HT1080 (cell line): ENCODE data around the gene SCIN. TPM values are rescaled to one million over a fixed set of nuclear protein-coding genes. Genes with fewer than 3 reads are reported as not detected.

Experiments used
- DNase-seq: peaks from one replicate; pipeline ENCODE4 v3.0.0-alpha.2; 2015; ENCODE audit warnings: low read depth
- total RNA-seq: library from RNA; depleted of rRNA; stranded (reverse); fragments of >200 nt; shearing (Covaris generic); gene quantifications from 2 replicates; pipeline ENCODE4 v1.2.3, GENCODE V29; 2014

The SCIN gene
- total RNA-seq, 1 experiment from 2014 or later = 0.03 TPM

DNA sequence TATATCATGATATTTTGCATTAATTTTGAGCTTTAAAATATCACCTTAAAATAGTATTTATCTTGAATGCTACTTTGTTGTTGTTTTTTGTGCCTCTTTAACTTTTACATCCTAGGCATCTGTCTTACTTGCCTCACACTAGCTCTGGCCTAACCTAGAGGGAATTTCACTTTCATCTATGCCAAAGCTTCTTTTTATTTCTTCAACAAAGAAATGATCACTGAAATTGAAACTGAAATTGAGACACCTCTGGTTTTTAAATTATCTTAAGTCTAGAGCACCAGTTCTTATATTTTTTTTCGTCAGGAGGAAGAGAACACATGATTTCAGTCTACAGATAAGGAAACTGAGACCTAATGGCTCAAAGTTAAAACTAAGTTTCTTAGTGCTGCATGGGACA lies 3.5 kb upstream of the SCIN start:
- no peak for DNase-seq

DNA sequence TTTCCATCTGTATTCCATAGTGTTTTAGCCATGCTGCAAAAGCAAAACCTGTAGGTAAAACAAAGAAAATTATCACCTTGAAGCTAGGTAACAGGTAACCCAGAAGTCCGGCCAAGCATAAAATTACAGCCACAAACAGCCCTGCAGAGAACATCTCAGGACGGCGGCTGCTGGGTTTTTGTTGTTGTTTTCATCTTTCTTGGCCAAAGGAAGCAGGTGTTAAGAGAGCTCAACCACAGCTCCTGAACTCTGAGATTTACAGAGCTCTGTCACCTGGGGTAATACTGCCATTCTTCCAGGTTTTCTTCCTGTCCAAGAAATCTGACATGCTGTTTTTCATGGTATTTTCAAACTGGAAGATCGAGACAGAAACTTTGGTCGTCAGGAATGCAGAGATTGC lies 847 bp upstream of the SCIN start:
- DNase-seq = no peak

DNA sequence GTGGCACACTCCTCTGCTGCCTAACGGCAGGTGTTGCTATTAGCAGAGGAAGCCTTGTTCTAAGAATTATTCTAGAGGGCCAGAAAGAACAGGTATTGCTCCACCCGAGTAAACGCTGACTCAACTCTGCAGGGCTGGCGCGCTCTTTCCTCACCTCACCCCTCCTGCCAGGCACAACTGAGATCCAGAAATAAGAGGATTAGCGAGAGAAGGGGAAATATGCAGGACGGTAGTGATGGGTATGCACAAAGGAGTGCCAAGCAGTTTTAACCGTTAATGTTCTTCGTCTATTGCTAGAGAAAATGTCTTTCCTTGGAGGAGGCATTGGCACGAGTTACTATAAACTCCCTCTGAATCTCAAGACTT lies 369 bp upstream of the SCIN start:
- no peak for DNase-seq

DNA sequence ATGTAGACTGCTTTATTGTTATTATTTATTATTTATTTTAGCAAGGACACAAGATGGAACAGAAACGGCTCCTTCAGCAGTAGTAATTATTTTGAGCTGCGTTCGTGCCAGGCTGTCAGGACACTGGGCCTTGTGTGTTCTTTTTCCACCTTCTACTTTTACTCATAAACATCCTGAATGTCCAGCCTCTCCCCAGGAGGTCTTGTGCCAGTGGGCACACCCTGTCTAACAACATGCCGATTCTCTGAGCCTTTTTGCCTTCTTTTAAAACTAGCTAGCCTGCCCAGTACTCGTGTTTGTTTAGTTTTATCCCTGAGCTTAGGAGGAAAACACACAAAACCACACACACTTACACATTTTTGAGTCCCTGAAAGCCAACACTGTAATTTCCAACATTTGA lies 1.2 kb downstream of the SCIN start:
- no peak for DNase-seq

DNA sequence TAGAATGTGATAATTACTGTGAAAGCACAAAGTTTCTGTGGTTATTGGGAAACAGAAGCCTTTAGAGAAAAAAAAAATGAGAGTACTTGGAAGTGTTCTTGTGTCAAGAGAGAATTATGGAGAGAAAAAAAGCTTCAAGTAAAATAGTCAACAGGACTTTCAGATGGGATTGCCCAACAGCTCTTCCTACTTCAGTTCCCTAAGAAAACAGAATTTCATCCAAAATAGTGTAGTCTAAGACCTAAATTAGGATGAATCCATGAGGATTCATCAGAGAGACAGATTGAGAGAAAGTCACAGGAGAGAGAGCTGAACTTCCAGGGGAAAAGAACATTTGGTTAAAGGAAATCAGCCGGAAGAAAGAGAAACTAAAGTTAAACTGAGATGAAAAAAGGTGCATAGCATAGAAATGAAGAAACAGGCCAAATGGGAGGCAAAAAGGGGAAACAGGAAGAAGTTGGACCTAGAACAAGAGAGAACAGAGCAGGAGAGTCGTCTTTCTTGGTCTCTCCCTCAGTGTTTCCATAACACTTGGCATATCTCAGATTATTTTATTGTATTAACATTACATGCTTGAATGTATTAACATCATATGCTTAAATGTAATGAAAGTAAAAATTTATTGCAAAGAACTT lies 2.5 kb downstream of the SCIN start:
- DNase-seq = no peak

DNA sequence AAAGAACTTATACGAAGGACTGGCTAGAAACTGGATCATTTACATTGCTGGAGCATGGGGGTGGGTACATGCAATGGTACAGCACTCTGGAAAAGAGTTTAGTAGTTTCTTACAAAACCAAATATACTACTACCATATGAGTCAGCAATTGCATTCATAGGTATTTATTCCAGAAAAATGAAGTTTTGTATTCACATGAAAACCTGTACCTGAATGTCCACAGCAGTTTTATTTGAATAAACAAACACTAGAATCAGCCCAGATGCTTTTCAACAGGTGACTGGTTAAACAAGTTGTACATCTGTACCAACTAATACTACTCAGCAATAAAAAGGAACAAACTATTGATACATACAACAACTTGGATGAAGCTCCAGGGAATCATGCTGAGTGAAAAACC lies 3.4 kb downstream of the SCIN start:
- no peak for DNase-seq

DNA sequence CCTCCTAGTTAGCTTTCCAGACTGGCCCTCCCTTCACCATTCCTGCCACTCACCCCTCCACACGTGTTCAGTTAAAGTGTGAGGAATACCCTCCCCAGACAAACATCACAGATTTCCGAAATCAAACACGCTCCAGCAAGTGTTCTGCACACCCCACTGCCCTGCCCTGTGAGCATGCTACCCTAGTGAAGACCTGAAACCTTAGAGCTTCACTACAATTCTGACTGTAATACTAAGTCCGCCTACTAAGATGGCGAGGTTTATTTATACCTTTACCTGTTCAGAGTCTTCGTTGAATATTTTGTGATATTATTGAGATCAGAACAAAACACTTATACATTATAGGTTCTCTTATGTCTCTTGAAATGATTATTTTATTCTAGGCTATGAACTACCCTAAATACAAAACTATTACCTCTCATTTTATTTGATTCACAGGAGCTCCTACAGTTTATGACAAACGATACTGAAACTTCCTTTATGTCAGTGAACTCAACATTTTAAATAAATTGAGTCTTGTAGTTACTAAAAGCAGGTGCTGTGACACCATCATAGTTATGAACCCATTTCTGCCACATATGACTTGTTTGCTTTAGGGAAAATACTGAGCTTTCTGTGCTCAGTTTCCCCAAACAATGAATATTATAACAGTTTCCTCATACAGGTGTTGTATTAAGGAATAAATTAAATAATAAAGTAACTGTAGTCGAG lies 8.6 kb downstream of the SCIN start:
- no peak for DNase-seq

DNA sequence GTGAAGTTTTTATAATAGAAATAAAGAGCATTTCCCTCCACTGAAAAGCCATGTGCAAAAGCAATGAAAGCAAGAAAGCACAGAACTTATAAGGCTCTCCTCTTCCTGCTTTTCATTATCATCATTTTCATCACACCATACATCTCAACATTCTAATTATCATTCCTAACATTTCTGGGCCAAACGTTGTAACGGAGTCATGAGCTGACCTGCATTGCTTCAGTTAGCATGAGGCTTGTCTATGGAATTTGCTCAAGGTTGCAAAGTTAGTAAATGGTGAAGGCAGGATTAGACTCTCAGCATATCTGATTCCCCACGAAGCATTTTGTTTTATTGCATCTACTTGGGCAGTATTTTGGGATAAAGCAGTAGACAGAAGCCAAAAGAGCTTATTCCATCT lies 11.4 kb downstream of the SCIN start:
- DNase-seq = no peak

DNA sequence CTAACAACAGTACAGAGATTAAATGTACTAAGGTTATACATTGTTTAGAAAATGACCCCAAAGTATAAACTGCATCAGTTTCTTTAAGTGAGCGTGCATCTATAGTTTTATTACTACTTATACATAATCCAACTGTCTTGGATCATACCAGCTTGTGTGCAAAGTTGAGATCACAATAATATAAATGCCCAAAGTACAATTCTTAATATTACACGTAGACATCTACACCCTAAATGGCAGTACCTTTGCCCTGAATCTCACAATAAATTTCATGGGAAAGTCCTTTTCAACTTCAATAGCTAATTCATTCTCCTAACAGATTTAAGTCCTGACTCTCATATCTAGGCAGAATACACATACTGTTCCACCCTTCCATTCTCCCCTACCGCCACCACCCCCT lies 11.8 kb downstream of the SCIN start:
- DNase-seq = no peak

DNA sequence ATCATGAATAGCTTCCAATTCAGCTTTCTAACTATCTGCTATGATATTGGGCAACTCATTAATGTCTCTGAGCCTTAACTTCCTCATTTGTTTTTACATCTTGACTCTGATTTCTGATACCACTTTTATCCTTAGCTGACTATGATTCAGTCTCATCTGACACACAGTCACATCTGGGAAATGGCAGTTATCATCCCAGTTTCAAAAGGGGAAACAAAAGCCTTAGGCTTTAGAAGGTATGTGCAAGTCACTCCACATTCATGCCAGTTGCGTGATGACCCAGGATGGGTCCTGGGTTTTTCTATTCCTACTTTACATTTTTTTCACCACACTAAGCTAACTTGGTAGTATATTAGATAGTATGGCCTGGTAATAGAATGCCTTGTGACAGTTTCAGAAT lies 12.7 kb downstream of the SCIN start:
- no peak for DNase-seq

DNA sequence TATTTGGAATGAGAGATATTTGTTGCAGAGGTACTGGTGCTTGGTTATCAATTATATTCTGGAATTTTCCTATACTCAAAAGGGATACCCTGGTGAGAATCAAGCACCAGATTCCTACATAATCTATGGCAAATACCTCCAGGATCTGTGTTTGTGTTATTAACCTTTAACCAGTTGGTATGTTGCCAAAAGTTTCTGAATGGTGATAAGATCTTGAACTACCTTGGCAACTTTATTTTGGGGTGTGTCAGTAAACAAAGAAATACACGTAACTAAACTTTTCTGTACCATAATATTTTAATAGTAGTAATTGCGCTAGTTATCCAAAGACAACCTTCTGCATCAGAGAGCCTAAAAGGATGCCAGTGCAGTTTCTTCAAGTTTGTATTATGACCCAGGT lies 13.4 kb downstream of the SCIN start:
- no peak for DNase-seq

DNA sequence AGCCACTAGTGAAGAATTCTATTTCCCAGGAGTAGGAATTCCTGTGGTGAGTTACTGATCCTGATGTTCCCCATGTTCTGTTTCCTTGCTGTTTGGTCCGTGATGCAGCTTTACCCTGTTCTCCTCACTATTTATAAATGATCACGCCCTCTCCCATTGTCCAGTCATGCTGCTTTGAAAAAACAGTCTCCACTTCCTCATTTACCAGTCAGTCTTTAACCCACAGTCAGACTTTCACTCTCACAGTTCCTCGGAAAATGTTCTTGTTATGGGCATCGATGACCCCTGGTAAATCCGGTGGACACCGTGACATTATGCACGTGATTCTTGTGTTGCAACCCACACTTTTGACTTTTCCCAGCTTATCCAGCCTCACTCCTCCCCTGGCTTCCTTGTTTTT lies 14.4 kb downstream of the SCIN start:
- DNase-seq = peak; percentile 36

DNA sequence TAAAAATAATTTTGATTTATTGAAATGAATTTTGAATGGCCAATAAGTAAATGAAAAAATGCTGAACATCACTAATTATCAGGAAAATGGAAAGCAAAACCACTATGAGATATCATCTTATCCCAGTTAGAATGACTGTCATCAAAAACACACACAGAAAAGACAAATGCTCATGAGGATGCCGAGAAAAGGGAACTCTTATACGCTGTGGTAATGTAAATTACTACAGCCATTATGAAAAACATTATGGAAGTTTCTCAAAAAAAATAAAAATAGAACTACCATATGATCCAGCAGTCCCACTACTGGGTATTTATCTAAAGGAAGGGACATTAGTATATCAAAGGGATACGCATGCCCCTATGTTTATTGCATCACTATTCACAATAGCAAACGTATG lies 15.8 kb downstream of the SCIN start:
- no peak for DNase-seq

DNA sequence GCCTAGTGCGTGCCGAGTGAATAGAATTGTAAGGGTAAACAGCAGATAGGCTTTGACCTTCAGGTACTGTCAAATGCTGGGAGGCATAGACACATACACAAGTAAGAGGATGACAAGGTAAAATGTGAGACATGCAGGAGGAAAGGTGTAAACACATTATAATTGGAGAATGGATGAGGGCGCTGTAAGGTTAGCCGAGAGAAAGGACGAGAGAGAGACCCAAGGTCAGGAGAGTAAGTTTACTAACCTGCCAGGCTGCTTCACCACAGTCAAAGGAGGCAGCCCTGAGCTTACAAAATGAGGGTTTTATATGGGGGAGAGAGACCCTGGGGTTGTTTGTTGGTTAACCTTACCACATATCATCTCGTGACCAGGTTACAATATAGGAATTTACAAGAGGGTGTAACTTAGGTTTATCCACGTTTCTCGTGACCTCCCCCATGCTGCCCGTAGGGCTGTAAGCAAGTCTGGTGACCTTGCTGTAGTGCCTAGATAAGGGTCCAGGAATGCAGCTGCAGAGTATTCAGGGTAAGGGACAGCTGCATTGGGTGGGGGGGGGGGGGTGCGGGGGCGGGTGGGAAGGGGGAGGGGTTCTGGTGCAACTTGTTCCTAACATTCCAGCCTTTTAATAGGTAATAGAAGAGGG lies 17.9 kb downstream of the SCIN start:
- DNase-seq = no peak

DNA sequence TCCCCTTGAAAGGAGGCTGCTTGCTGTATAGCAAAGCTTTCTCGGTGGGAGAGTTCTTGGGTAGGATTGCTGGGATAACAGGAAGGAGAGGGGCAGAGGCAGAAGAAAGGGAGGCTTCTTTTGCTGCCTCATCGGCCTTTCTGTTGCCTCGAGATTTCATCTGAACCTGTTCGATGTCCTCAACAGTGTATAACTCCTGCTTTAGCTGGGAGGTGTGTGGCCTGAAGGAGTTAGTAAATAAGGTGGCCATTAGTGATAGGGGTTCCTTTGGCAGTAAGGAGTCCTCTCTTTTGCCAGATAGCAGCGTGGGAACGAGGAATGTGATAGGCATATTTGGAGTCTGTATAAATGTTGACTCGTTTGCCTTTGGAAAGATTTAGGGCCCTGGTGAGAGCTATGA lies 20.0 kb downstream of the SCIN start:
- no peak for DNase-seq

DNA sequence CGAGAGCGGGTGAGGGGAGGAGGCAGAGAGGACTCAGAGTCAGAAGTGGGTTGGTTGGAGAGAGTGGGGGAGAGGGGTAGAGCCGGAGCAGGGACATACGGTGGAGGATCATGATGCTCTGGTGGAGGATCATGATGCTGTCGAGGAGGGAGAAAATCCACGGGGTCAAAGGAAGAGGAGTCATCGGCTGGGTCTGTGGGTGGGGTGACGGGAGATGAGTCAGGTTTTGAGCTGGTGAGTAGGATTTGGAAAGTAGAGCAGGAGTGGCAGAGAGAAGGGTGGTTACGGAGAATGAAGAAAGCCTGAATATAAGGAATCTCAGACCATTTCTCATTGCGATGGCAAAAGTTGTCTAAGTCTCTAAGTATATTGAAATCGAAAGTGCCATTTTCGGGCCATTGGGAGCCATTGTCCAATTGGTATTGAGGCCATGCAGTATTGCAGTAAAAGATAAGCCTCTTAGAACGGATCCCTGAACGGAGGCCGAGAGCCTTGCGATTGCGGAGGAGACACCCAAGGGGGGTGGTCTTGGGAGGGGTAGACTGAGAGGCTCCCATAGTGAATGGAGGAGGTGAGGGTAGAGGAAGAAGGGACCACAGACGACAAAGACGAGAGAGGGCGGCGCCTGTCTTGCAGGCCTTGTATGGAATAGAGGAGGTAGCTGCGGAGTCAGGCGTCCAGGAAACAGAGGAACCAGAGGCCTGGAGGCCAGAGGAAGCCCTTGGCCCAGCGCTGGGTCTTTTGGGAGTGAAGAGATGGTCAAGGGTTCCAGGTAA lies 23.8 kb downstream of the SCIN start:
- peak; percentile 71 for DNase-seq

DNA sequence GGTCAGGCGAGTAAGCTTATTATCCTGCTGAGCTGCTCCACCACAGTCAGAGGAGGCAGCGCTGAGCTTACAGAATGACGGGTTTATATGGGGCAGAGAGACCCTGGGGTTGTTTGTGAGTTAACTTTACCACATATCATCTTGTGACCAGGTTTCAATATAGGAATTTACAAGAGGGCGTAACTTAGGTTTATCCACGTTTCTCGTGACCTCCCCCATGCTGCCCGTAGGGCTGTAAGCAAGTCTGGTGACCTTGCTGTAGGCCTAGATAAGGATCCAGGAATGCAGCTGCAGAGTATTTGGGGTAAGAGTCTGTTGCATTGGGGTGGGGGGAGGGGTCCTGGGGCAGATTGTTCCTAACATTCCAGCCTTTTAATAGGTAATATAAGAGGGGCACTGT lies 24.6 kb downstream of the SCIN start:
- DNase-seq = no peak

DNA sequence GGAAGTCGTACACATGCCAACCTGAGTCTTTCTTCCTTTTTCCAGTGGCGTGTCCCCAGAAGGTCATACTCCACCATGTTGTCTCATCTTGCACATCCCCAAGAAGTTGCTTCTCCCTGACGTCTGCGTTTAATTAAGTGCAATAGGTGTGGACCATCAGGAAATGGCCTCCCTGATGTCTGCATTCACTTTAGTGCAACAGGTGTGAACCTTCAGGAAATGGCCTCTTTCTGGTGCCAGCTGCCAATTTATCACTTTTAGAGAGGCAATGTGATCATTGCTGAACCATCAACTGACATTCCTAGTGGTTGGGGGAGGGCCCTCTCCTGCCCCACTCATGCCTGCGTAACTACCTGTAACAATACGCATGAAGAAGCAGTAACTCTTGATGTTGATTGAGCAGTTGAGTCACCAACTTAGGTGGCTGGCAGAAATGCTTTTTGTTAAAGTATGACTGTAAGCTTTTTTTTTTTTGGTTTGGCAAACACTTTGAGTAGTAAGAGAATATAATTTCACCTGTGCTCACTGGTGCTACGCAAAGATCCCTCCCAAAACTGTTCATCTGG lies 25.8 kb downstream of the SCIN start:
- no peak for DNase-seq

DNA sequence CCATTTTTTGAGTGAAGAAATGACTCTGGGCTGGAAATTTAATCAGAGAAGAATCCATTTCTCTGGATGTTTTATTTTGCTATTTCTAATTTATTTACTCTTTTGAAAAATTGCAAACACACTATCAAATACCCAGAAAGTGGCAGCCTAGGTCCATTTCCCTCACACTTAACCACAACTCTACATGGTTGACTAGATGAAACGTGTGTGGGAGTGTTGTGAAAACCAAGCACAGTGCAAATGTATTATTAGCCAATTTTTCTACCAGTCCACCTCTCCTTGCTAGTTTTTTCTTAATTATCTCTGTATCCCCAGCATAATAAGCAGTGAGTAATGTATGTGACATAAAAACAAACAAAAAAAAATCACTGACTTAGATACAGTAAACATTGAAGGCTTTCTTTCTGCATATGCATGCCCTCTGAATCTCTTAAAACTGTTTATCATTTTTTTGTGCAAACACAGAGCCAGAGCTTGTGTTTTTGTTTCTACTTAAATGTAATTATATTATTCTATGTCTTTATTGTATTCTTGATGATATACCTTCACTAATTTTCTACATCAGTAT lies 30.9 kb downstream of the SCIN start:
- no peak for DNase-seq

DNA sequence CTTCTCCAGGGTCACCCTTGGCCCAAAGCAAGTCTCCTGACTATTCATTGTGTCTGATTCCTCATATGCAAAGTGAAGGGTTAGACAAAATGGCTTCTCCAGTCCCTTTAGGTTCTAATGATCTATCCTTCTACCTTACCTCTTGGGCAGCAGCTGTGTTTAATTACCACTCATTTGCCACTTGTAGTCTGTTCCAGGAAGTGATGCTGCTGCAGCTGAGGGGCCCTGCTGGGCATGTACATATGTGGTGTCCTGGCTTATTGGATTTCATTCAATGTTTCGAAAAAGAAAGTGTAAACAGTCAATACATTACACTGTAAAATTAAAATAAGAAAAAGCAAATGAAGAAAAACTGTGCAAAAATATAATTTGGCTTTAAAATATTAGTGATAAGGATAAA lies 36.6 kb downstream of the SCIN start:
- DNase-seq = no peak

DNA sequence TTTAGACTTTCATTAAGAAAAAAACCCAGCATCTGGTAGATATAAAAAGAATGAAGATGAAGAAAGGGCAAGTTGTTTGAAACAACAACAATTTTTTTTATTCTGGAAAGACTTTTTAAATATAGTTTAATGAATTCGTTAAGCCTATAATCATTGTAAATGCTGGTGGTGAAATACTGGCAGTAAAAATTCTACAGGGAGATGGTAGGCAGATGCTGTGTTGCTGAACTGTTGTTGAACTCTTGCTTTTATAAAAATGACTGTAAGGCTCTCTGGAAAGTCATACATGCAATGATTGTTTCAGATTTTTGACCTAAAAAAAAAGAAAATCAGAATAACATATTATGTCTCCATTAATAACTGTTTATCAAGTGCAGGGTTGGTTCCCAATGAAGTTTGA lies 39.0 kb downstream of the SCIN start:
- DNase-seq = no peak

DNA sequence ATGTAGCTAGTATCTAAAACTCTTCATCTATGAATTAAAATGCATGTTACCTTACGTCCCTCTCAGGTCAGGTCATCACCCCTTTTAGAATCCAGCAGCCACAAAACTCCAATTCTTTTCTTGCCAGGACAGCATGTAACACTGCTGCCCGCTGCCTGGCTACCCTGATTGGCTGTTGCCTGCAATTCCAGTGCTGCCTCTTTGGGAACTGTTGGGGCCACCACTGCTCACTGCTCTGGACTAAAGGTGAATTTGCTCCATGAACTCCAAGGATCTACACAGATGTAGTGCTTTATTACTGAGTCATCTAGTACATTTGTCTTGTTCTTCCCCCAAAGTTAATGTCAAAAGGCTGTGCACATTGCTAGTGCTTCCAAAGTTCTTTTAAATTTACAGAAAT lies 40.4 kb downstream of the SCIN start:
- no peak for DNase-seq
